Measurements from ENCODE around the gene LRRC61.

The LRRC61 gene

GRCh38 chr7:150314639-150315239 is 8.4 kb upstream of the LRRC61 start:
- no peak for TF ChIP-seq ZBTB7A (IDR thresholded peaks at IDR 0.05; ENCODE audit: low read depth)

- no peak for TF ChIP-seq TAF1 (IDR thresholded peaks at IDR 0.05; ENCODE audit: low read depth)
- no peak for TF ChIP-seq TCF12 (IDR thresholded peaks at IDR 0.05; ENCODE audit: low read depth)
- no peak for TF ChIP-seq USF1 (IDR thresholded peaks at IDR 0.05)
- TF ChIP-seq ZBTB7A (IDR thresholded peaks at IDR 0.05; ENCODE audit: low read depth) = no peak
- no peak for TF ChIP-seq NFIC (IDR thresholded peaks at IDR 0.05)
- TF ChIP-seq MAX (IDR thresholded peaks at IDR 0.05) = no peak
- no peak for TF ChIP-seq YY1 (IDR thresholded peaks at IDR 0.05; ENCODE audit: low read depth)
- no peak for TF ChIP-seq TEAD4 (IDR thresholded peaks at IDR 0.05)
- no peak for TF ChIP-seq CEBPB (IDR thresholded peaks at IDR 0.05)
Measured at GRCh38 chr7:150317748-150318444, 5.3 kb upstream of the LRRC61 start.

GRCh38 chr7:150321788-150322113 is 1.4 kb upstream of the LRRC61 start:
- TF ChIP-seq EGR1 (IDR thresholded peaks at IDR 0.05) (no peak), CEBPB (IDR thresholded peaks at IDR 0.05) (no peak), CREB1 (IDR thresholded peaks at IDR 0.05; ENCODE audit: low read depth) (no peak), TAF1 (IDR thresholded peaks at IDR 0.05; ENCODE audit: low read depth) (no peak), MAX (IDR thresholded peaks at IDR 0.05) (no peak), TCF12 (IDR thresholded peaks at IDR 0.05; ENCODE audit: low read depth) (no peak), REST (IDR thresholded peaks at IDR 0.05; ENCODE audit: low read depth) (no peak), ZBTB7A (IDR thresholded peaks at IDR 0.05; ENCODE audit: low read depth) (no peak), YY1 (IDR thresholded peaks at IDR 0.05; ENCODE audit: low read depth) (no peak), TEAD4 (IDR thresholded peaks at IDR 0.05) (no peak), RAD21 (IDR thresholded peaks at IDR 0.05; ENCODE audit: low read depth) (no peak), USF1 (IDR thresholded peaks at IDR 0.05) (no peak), NFIC (IDR thresholded peaks at IDR 0.05) (no peak)

GRCh38 chr7:150322114-150322832 is 882 bp upstream of the LRRC61 start:
- no peak for TF ChIP-seq NFIC (IDR thresholded peaks at IDR 0.05)
- TF ChIP-seq CREB1 (IDR thresholded peaks at IDR 0.05; ENCODE audit: low read depth) = no peak
- TF ChIP-seq CEBPB (IDR thresholded peaks at IDR 0.05) = no peak
- TF ChIP-seq TAF1 (IDR thresholded peaks at IDR 0.05; ENCODE audit: low read depth) = no peak
- no peak for TF ChIP-seq USF1 (IDR thresholded peaks at IDR 0.05)
- TF ChIP-seq EGR1 (IDR thresholded peaks at IDR 0.05) = no peak
- no peak for TF ChIP-seq REST (IDR thresholded peaks at IDR 0.05; ENCODE audit: low read depth)
- no peak for TF ChIP-seq YY1 (IDR thresholded peaks at IDR 0.05; ENCODE audit: low read depth)
- TF ChIP-seq EP300 (IDR thresholded peaks at IDR 0.05; ENCODE audit: borderline replicate concordance) = no peak
- no peak for TF ChIP-seq FOXM1 (IDR thresholded peaks at IDR 0.05; ENCODE audit: borderline replicate concordance, low read depth)
- TF ChIP-seq MAX (IDR thresholded peaks at IDR 0.05) = no peak
- TF ChIP-seq ZBTB7A (IDR thresholded peaks at IDR 0.05; ENCODE audit: low read depth) = no peak
- no peak for TF ChIP-seq TEAD4 (IDR thresholded peaks at IDR 0.05)

GRCh38 chr7:150323682-150324372 is 672 bp downstream of the LRRC61 start:
- TF ChIP-seq TEAD4 (IDR thresholded peaks at IDR 0.05) = no peak
- no peak for TF ChIP-seq REST (IDR thresholded peaks at IDR 0.05; ENCODE audit: low read depth)
- TF ChIP-seq ZBTB7A (IDR thresholded peaks at IDR 0.05; ENCODE audit: low read depth) = no peak
- no peak for TF ChIP-seq CEBPB (IDR thresholded peaks at IDR 0.05)
- no peak for TF ChIP-seq NFIC (IDR thresholded peaks at IDR 0.05)
- no peak for TF ChIP-seq USF1 (IDR thresholded peaks at IDR 0.05)
- TF ChIP-seq EP300 (IDR thresholded peaks at IDR 0.05; ENCODE audit: borderline replicate concordance) = no peak
- TF ChIP-seq CREB1 (IDR thresholded peaks at IDR 0.05; ENCODE audit: low read depth) = no peak
- TF ChIP-seq MAX (IDR thresholded peaks at IDR 0.05) = no peak

All from Ishikawa (cell line).